Fibroblast of lung (primary cell): ENCODE results near the gene SIM1.

Experiments used
- CTCF ChIP-seq, 2 donors: IDR thresholded peaks in 1 of 2; conservative IDR thresholded peaks in 1 of 2; 1 replicate in 1 of 2; 2 replicates in 1 of 2; pipeline ENCODE4 v1.5.1; 2011 to 2012; ENCODE audit warnings: low read length in 2 of 2, control low read depth in 1 of 2, inconsistent platforms in 1 of 2, low read depth in 1 of 2, mild to moderate bottlenecking in 1 of 2
- EZH2 ChIP-seq: IDR thresholded peaks from 2 replicates; pipeline ENCODE4 v1.5.1; 2012; ENCODE audit warnings: low read length, control low read depth, mild to moderate bottlenecking; ENCODE audit errors: missing control alignments

GRCh38 chr6:100363651-100364050 is 101.1 kb downstream of the SIM1 start:
- TF ChIP-seq CTCF (conservative IDR thresholded peaks at IDR 0.05 in 1 of 2, IDR thresholded peaks at IDR 0.05 in 1 of 2; ENCODE audit: low read depth in 1 of 2, low read length in 2 of 2), result no peak
- TF ChIP-seq EZH2, result no peak
